ENCODE results near the gene CFAP157. TPM values are rescaled to one million over a fixed set of nuclear protein-coding genes. Genes with fewer than 3 reads are reported as not detected.
A peak's percentile ranks its signal among the peaks of the same experiment; 100 is the strongest.

CFAP157 gene
- total and polyA plus RNA-seq, 2 of the 13 experiments (the other 11 are each of a cell fraction or from before 2014, with no cell fraction given), result 0.07 TPM; not detected in 1

DNA sequence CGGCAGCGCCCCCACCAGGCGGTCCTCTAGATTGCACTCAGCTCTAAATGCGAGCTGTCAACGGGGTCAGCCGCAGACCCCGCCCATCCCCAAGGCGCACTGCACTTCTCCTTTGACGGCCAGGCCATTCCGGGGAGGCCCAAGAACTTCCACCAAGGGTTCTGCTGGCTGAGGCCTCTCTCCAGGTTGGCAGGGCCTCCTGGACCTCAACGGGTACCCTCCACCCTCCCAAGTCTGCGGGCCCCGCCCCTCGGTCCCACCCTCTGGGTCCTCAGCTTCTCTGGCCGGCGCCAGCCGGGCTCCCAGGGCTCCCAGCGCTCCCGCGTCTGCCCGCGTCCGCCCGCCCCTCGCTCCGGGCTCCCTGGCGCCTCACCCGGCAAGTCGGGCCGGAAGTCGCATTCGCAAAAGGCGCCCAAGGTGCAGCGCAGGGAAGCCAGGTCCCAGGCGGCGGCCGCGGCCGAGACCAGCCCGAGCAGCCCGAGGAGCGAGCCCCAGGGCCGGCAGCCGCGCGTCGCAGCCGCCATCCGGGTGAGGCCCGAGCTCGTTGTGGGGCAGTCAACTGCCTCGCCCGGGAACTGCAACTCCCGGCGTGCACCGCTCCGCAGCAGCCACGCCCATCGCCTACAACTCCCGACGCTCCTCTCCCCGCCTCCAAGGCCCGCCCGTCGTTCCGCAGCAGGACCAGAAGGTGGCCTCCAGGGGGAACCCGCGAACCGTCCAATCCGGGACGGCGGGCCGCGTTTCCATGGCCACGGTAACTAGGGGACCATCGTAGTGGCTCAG lies 28.1 kb downstream of the CFAP157 start, which contains the start of gene TOR2A (continued):
- TF ChIP-seq, protein P1, sequence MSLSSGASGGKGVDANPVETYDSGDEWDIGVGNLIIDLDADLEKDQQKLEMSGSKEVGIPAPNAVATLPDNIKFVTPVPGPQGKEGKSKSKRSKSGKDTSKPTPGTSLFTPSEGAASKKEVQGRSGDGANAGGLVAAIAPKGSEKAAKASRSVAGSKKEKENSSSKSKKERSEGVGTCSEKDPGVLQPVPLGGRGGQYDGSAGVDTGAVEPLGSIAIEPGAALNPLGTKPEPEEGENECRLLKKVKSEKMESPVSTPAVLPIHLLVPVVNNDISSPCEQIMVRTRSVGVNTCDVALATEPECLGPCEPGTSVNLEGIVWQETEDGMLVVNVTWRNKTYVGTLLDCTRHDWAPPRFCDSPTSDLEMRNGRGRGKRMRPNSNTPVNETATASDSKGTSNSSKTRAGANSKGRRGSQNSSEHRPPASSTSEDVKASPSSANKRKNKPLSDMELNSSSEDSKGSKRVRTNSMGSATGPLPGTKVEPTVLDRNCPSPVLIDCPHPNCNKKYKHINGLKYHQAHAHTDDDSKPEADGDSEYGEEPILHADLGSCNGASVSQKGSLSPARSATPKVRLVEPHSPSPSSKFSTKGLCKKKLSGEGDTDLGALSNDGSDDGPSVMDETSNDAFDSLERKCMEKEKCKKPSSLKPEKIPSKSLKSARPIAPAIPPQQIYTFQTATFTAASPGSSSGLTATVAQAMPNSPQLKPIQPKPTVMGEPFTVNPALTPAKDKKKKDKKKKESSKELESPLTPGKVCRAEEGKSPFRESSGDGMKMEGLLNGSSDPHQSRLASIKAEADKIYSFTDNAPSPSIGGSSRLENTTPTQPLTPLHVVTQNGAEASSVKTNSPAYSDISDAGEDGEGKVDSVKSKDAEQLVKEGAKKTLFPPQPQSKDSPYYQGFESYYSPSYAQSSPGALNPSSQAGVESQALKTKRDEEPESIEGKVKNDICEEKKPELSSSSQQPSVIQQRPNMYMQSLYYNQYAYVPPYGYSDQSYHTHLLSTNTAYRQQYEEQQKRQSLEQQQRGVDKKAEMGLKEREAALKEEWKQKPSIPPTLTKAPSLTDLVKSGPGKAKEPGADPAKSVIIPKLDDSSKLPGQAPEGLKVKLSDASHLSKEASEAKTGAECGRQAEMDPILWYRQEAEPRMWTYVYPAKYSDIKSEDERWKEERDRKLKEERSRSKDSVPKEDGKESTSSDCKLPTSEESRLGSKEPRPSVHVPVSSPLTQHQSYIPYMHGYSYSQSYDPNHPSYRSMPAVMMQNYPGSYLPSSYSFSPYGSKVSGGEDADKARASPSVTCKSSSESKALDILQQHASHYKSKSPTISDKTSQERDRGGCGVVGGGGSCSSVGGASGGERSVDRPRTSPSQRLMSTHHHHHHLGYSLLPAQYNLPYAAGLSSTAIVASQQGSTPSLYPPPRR (CRISPR knock-in tag; IDR thresholded peaks at IDR 0.05; ENCODE audit: borderline replicate concordance), result no peak; the same call in 1 of the 2 replicates
- TF ChIP-seq ZNF33A (CRISPR knock-in tag; IDR thresholded peaks at IDR 0.05; ENCODE audit: borderline replicate concordance) (no peak), HIVEP1 (CRISPR knock-in tag; IDR thresholded peaks at IDR 0.05) (no peak), ZNF777 (CRISPR knock-in tag; IDR thresholded peaks at IDR 0.05) (no peak; the same call in 1 of the 2 replicates), NR2F2 (IDR thresholded peaks at IDR 0.05; ENCODE audit: borderline replicate concordance, low read depth) (no peak), ZBTB3 (CRISPR knock-in tag; IDR thresholded peaks at IDR 0.05; ENCODE audit: borderline replicate concordance, low read depth) (peak; percentile 91; the same call in 1 of the 2 replicates), ZNF589 (CRISPR knock-in tag; conservative IDR thresholded peaks at IDR 0.05) (no peak), FOSL2 (CRISPR knock-in tag; IDR thresholded peaks at IDR 0.05) (peak; percentile 13), ZNF572 (CRISPR knock-in tag; IDR thresholded peaks at IDR 0.05) (no peak)
- TF ChIP-seq, protein P2, sequence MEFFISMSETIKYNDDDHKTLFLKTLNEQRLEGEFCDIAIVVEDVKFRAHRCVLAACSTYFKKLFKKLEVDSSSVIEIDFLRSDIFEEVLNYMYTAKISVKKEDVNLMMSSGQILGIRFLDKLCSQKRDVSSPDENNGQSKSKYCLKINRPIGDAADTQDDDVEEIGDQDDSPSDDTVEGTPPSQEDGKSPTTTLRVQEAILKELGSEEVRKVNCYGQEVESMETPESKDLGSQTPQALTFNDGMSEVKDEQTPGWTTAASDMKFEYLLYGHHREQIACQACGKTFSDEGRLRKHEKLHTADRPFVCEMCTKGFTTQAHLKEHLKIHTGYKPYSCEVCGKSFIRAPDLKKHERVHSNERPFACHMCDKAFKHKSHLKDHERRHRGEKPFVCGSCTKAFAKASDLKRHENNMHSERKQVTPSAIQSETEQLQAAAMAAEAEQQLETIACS (CRISPR knock-in tag; IDR thresholded peaks at IDR 0.05), result no peak
- TF ChIP-seq, protein P3, sequence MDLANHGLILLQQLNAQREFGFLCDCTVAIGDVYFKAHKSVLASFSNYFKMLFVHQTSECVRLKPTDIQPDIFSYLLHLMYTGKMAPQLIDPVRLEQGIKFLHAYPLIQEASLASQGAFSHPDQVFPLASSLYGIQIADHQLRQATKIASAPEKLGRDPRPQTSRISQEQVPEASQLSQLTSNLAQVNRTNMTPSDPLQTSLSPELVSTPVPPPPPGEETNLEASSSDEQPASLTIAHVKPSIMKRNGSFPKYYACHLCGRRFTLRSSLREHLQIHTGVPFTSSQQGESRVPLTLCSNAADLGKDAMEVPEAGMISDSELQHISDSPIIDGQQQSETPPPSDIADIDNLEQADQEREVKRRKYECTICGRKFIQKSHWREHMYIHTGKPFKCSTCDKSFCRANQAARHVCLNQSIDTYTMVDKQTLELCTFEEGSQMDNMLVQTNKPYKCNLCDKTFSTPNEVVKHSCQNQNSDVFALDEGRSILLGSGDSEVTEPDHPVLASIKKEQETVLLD (CRISPR knock-in tag; IDR thresholded peaks at IDR 0.05; ENCODE audit: low read depth), result no peak
- TF ChIP-seq, protein P4, sequence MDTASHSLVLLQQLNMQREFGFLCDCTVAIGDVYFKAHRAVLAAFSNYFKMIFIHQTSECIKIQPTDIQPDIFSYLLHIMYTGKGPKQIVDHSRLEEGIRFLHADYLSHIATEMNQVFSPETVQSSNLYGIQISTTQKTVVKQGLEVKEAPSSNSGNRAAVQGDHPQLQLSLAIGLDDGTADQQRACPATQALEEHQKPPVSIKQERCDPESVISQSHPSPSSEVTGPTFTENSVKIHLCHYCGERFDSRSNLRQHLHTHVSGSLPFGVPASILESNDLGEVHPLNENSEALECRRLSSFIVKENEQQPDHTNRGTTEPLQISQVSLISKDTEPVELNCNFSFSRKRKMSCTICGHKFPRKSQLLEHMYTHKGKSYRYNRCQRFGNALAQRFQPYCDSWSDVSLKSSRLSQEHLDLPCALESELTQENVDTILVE (CRISPR knock-in tag; IDR thresholded peaks at IDR 0.05), result no peak
- TF ChIP-seq, protein P5, sequence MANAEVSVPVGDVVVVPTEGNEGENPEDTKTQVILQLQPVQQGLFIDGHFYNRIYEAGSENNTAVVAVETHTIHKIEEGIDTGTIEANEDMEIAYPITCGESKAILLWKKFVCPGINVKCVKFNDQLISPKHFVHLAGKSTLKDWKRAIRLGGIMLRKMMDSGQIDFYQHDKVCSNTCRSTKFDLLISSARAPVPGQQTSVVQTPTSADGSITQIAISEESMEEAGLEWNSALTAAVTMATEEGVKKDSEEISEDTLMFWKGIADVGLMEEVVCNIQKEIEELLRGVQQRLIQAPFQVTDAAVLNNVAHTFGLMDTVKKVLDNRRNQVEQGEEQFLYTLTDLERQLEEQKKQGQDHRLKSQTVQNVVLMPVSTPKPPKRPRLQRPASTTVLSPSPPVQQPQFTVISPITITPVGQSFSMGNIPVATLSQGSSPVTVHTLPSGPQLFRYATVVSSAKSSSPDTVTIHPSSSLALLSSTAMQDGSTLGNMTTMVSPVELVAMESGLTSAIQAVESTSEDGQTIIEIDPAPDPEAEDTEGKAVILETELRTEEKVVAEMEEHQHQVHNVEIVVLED (CRISPR knock-in tag; IDR thresholded peaks at IDR 0.05; ENCODE audit: borderline replicate concordance), result peak; percentile 88
- TF ChIP-seq, protein P6, sequence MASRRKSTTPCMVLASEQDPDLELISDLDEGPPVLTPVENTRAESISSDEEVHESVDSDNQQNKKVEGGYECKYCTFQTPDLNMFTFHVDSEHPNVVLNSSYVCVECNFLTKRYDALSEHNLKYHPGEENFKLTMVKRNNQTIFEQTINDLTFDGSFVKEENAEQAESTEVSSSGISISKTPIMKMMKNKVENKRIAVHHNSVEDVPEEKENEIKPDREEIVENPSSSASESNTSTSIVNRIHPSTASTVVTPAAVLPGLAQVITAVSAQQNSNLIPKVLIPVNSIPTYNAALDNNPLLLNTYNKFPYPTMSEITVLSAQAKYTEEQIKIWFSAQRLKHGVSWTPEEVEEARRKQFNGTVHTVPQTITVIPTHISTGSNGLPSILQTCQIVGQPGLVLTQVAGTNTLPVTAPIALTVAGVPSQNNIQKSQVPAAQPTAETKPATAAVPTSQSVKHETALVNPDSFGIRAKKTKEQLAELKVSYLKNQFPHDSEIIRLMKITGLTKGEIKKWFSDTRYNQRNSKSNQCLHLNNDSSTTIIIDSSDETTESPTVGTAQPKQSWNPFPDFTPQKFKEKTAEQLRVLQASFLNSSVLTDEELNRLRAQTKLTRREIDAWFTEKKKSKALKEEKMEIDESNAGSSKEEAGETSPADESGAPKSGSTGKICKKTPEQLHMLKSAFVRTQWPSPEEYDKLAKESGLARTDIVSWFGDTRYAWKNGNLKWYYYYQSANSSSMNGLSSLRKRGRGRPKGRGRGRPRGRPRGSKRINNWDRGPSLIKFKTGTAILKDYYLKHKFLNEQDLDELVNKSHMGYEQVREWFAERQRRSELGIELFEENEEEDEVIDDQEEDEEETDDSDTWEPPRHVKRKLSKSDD (CRISPR knock-in tag; IDR thresholded peaks at IDR 0.05; ENCODE audit: low read depth), result no peak
